HG03135 (cell line): Measurements from ENCODE around the gene FBXO42.
A peak's percentile ranks its signal among the peaks of the same experiment; 100 is the strongest.

Experiments used
- ATAC-seq: cut with Tn5 transposase; IDR thresholded peaks from one replicate; pipeline ENCODE4 v1.9.1; 2021; ENCODE audit warnings: mild to moderate bottlenecking, moderate library complexity; ENCODE audit not compliant: unreplicated experiment

Gene FBXO42

DNA sequence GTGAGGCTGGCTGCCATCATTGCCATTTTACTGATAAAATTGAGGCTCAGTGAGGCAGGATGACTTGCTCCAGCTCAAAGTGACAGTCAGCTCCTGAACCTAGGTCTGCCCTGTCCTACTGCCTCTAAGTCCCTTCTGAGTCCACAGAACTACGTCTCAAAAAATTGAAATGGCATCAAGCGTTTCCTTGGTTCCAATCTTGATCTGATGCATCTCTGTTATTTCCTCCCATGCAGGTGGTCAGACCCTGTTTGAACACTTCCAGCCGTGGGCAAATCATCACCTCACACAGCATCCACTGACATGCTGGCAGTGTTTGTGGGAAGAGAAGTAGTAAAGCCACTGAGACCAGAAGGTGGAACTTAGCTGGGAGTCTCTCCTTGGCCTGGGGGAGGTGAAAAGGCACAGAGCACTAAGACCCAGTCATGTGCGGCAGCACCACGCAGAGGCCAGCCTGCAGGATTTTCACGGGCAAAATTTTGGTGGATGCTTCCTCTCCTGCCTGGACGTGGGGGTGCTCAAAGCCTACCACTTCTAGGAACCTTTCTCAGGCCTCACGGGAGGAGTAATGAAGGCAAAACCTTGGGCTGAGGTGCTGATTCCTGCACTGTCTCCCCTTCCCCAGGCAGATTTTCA is 107.5 kb downstream of the FBXO42 start:
- no peak for ATAC-seq

DNA sequence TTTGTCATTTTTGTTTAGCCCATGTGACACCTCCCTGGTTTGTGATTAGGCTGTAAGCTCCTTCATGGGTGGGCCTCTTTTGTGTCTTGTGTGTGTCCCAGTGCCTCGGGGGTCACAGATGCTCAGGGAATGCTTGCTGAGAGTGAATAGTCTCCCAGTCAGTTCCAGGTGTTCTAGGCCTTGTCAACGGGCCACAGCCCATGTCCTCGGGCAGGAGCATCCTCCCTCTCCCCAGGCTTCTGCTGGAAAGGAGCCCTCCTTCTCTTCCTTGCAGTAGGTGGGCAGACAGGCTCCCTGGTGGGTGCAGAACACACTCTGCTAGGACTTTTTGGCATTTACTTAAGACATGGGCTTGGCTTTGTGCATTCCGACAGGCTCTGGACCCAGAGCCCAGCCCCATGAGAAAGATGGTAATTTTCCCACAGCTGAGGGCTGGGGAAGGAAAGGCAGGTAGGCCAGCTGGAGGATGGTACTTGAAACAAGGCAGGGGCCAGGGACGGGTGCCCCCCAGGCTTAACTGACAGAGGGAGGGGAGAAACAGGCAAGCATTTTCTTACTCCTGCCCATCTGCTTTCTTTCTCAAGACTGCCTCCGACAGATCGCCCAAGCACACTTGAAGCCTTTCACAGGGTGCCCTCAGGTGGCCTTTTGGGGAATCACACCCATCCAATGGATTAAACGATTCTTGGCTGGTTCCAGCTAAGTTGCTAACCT is 108.2 kb downstream of the FBXO42 start:
- ATAC-seq: no peak

DNA sequence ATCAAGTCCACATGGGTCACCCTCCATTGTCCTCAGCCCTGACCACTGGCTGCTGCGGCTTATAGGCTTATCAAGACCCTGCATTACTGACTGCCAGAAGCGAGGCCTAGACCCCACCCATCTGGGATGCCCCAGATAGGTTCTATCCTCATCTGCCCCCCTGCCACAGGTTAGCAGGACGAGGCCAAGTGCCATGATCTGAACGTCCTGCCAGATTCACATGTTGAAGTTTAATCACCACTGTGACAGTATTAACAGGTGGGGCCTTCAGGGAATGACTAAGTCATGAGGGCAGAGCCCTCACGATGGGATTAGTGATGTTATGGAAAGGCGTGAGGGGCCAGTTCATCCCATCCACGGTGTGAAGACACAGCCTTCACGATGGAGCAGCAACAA is 109.1 kb downstream of the FBXO42 start:
- ATAC-seq: no peak

DNA sequence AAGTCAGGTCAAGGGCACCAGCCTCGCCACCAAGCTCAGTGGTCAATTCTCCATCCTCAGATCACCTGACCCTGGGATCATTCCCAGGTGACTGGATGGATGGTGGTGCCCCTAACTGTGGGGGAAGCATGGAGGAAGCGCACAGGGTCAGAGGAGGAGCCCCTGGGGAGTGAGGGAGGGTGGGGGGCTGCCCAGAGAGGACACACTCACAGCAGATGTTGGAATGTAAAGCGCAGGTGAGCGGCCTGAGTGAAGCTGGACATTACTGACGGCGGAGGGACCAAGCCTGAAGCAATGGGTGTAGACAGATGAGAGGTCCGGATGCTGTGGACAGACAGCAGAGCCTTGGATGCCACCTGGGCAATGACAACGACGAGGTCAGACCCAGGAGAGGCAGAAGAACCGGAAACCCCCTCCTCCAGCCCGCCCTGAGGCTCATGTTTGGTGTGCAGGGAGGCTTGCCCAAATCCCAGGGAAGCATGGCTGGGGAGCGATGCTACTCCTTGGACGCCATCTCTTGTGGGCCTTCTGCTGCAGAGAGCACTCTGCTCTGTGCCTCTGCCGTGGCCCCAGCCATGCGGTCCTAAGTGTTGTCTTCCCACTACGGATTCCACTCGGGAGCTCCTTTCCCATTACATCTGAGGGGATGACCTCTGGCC is 109.6 kb downstream of the FBXO42 start:
- ATAC-seq: no peak

DNA sequence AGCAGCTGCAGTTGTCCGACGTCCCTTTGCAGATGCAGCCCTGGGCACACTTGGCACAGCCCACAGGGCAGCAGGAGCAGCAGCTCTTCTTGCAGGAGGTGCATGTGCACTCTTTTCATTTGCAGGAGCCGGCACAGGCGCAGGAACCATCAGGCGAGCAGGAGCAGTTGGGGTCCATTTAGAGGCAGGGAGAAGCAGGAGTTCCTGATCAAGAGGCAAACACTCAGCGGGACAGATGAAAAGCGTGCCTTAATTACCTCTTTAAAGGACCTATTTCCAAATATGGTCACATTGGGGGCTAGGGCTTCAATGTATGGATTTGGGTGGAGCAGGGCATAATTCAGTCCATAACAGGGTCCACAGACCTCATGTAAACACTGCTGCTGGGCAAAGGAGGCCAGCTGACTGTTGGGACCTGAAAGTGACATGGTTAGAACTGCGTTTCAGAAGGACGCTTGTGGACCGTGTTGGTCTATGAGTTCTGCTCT is 111.0 kb downstream of the FBXO42 start:
- no peak for ATAC-seq

DNA sequence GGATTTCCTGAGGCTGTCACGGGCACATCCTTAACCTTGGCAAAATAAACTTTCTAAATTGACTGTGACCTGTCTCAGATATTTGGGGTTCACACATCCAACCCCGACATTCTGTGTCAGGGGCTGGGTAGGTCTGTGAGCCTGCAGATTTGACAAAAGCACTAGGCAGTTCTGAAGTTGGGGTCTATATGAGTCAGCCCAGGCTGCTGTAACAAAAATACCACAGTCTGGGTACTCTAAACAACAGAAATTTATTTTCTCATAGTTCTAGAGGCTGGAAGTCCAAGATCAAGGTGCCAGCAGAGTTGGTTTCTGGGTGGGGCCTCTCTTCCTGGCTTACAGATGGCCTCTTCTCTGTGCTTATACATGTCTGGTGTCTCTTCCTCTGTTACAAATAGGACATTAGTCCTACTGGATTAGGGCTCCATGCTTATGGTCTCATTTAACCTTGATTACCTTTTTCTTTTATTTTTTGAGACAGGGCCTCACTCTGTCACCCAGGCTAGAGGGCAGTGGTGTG is 112.2 kb downstream of the FBXO42 start:
- no peak for ATAC-seq

DNA sequence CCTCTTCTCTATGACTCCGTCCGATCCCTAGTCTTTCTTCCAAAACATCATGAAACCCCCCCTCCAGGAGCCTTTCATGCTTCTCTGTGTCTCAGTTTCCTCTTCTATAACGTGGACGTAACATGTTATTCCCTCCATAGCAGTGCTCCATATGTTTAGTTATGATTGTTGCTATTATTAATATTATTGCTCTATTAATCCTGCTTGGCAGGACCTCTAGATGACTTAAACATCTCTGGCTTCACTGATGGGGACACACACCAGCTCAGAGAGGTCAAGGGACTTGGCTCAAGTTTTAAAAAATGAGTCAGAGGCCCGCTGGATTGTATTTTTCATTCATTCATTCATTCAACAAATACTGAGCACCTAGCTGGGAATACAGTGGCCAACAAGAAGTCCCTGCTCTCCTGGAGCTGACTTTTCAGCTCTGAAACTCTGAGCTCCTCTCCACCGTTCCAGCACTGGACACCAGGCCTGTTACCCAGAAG is 114.9 kb downstream of the FBXO42 start:
- no peak for ATAC-seq

DNA sequence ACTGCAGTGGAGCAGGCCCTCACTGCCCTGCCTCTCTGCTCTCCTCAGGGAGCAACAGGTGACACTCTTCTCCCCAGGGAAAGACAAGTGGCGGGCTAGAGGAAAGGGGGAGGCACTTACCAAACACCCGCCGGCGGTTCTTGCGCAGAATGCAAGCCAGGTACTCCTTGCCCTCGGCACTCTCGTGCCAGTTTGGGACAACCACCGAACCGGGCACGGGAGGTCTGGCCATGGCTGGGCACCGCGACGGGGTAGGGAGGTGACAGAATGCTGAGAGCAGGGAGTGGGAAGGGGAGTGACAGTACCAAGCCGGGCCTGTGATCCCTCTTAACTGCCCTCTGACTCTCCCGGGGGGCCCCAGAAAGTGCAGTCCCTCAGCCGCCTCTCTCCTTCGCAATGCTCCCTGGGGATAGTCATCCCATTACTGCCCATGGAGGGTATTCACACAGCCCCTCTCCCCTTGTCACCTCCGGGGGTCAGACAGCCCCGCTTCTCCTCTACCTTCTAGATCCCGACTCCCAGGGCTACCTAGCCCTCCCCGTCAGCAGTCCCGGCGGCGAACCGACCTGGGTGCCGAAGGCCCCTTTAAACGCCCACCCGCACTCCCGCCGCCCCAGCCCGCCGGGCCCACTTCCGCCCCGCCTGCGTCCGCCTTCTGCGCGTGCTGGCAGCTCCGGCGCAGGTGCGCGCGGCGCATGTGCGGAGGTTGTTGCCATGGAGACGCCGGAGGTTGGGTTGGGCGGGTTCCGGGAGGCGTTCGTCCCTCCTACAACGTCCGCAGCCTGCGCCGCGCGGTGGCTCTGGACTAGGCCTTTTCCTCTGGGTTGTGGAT is 115.6 kb downstream of the FBXO42 start, which contains the start of gene CPLANE2:
TSS of gene CPLANE2 (minus strand) at position 673 of the 832 bp plus-strand sequence. CDS start at position 232, 441 bp downstream.
- ATAC-seq: peak; percentile 82

DNA sequence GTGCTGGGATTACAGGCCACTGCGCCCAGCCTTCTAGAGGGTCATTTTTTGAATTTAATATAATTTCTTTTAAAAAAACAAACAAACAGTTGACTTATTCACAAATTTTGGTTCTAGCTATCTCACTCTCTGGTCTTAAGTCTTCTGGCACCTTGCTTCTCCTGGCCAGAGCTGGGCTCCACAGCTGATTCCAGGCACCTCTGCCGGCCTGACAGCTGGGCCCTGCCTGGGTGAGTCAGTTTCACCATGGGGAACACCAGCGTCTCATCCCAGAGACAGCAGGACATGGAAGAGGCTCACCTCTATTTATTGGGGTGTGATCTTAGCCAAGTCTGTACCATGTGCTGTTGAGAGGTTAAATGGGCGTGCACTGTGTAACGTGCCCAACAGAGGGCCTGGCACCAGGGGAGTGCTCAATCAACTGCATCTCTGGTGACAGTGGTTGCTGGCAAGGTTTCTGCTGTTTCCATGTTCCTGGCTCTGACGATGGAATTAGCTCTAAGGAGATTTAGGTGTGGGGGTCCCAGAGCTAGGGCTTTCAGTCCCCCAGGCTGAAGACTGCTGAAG is 116.3 kb downstream of the FBXO42 start:
- ATAC-seq: peak; percentile 52

DNA sequence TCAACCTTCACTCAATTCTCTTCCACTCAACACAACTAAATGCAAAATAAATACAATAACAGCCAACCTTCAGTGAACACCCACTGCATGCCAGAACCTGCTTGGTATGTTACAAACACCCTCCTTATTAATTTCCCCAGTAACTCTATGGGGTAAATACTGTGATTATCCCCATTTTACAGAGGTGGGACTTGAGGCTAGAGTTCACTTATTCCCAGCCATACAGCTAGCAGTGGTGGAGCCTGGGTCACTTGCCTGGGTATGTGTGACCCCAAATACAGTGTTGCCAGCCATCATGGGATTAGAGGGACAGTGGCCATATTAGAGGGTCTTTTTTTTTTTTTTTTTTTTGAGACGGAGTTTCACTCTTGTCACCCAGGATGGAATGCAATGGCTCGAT is 116.9 kb downstream of the FBXO42 start:
- no peak for ATAC-seq

DNA sequence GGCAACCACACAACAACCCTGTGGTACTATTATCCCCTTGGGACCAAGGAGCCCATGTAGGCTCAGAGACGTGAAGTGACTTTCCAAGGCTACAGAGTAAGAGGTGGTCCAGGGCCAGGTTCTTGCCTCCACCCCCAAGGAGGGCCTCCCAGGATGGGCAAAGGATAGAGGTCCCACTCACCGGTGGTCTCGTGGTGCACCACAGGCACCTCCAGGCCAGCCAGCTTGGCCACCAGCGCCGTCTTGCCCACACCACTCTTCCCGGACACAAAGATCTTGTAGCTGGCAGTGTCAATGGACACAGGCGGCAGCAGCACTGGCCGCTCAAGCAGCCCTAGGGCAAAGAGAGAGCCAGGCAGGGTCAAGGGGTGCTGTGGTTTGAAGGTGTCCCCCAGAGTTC is 118.8 kb downstream of the FBXO42 start:
- ATAC-seq: no peak

DNA sequence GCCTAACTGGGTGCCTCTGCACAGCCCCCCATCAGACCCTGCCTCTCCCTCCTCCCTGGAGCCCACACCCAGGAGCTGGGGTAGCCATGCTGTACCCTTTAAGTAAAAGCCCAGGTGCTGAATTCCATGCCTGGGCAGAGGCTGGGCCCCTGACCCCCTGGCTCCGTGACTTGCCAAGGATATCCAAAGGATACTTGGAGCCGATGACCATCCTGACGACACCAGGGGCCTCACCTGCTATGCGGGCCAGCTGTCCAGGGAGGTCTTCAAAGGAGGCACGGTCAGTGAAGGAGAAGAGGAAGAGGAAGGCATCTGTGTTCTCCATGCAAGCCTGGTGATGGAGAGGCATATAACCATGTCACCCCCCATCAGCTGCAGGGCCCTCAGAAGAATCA is 120.0 kb downstream of the FBXO42 start:
- no peak for ATAC-seq

DNA sequence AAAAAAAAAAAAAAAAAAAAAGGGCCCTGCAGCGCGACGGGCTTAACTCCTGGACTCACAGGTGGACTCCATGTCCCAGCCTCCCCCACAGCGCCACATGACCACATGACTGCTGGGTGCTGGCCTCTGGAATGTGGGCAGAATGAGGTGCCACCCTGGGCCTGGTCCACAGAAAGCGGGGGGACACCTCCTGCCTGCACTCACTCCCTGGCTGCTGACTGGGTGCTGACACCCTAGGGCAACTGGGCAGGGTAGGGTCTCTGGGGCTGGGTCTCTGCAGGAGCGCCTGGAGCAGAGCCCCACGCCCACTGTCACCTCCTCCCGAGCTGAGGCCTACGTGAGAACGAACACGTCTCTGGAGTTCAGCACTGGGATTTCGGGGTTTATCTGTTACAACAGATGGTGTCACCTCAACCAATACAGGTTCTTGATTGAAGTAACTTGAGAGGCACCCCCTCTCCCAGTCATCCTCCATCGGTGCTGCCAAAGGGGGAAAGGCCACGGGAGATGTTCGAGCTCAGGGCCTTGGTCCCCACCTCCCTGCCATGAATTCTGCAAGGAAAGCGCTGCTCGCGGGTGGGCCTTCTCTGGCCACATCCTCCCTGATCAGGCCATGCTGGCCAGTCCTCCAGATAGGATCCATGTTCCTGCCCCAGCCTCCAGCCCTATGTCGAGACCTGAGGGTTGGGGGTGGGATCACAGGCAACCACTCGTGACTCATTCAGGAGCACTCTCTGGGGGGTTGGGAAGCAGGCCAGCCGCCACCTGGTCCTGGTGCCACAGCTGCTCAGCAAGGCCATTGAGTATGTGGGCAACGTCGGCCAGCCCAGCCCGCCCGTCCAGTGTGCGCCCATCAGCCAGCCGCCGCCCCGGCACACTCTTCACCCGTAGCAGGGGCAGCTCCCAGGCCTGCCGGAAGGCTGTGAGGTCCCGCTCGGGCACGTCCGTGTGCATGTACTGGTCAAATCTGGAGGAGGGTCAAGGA is 120.7 kb downstream of the FBXO42 start:
- ATAC-seq: no peak

DNA sequence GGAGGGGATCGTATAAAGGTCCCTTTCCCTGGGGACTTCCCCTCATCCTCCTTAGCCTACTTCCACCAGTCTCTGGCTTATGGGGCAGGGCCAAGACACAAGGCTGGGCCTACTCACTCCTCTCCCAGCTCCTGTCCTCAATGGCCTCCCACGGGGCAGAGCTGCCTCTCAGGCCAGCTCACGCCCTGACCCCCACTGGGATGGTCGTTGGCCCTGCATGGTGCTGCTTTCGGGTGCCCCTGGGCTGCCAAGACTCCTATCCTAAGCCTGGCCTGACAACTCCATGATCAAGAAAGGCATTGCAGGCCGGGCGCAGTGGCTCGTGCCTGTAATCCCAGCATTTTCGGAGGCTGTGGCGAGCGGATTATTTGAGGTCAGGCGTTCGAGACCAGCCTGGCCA is 121.5 kb downstream of the FBXO42 start:
- no peak for ATAC-seq

DNA sequence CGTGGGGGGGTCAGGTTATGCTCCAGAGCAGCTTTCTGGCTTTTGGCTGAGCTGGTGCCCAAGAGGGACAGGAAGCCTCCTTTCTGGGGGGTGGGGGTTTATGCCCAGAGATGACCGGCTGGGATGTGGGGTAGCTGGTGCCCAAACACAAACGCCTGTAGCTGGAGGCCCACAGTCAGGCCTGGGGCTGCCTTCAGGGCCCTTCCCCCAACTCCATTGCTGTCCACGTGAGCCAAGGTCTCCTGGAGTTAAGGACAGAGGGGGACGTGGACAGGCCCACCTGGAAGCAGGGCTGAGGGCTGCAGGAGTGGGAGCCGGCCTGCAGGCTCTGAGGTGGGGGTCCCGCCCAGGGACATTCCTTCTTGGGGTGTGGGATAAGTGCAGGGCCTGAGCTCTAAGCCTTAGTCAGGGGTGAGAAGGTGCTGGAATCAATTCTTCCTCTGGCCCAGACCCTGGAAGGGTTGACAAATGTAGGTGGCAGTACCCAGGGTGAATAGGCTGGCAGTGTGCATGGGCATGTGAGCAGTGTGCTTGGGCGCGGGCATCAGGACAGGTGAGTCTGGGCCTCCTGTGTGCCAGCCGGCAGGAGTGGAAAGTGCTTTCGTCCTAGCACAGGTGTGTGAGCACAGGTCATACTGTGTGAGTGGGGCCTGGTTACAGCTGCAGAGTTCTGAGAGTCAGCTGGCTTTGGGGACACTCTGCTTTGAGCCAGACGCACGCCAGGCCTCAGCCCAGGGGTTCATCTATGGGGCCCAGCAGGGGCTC is 122.1 kb downstream of the FBXO42 start:
- ATAC-seq: no peak

DNA sequence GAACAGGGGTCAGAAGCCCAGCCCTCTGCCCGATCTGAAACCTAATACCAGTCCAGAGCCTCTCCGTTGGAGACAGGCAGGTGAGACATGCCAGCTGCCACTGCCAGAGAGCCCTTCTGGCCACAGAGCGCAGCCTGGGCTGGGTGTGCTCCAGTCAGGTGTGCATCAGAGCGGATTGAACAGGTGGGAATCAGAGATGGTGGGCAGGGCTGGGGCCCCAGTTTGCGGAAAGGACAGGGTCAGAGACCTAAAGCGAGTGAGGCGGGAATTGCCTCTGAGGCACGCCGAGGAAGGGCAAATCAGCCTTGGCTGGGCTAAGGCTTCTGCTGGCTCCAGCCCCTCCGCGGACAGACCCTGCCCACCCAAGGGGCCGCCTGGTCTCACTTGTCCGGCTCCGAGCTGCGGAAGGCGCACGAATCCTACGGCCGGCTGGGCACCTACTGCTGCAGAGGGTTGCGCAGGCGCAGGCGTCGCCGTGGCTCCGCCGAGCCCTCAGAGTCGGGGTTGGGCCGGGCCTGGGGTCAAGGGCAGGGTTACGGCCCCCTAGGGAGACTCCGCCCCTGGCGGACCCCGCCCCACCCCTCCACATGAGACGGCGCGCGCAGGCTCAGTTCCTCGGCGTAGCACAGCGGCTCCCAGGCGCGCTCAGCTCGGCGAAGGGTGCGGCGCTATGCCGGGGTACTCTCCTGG is 125.6 kb downstream of the FBXO42 start:
- no peak for ATAC-seq

DNA sequence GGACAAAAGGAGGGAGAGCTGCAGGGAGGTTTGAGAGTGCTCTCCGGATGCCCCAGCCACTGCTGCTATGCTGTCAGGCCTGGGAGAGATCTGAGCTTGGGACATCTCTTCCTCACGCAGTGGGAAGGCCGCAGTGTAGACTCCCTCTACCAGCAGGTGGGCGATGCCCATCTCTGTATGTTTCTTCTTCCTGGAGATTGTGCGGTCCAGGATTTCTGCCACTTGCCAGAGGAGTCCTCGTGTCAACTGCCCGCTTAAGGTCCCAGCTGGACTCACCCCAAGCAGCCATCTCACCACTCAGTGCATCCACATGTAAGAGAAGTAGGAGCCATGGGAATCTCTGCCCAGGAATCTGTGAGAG is 126.2 kb downstream of the FBXO42 start:
- ATAC-seq: no peak

DNA sequence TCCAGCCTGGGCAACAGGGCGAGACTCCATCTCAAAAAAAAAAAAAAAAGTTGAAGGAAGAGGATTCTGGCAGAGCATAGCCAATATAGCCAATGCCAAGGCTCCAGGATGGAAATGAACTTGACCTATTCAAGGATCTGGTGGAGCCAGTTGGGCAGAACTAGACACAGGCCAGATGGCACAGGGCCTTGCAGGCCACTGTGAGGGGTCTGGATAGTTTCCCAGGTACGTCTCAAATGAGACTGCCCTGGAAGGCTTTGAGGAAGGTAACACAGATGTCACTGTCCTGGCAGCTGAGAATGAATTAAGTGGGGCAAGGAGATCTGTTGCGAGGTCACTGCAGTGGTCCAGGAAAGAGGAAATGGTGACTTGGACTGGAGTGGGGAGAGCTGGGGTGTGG is 127.8 kb downstream of the FBXO42 start:
- no peak for ATAC-seq
